CD14-positive monocyte (primary cell): ENCODE results near the gene WDR13. TPM values are rescaled to one million over a fixed set of nuclear protein-coding genes. Genes with fewer than 3 reads are reported as not detected.

Source experiments
- DNase-seq, 3 donors: peaks; one replicate each; pipeline ENCODE4 v3.0.0-alpha.2; 2011 to 2022
- H2AFZ ChIP-seq: 2 replicates; pipeline ENCODE4 v1.6.0; 2012; ENCODE audit warnings: mild to moderate bottlenecking, low read depth, low read length, inconsistent platforms; ENCODE audit not compliant: insufficient read depth, poor library complexity, severe bottlenecking
- H3K27ac ChIP-seq, 2 donors: 1 replicate in 1 of 2; 2 replicates in 1 of 2; pipeline ENCODE4 v1.5.1; 2012 to 2013; ENCODE audit warnings: low read length in 2 of 2, control low read depth in 1 of 2, inconsistent platforms in 1 of 2, low read depth in 1 of 2, mild to moderate bottlenecking in 1 of 2
- H3K27me3 ChIP-seq, 2 donors: one replicate each; pipeline versions ENCODE4 v1.6.0 to v1.6.1; 2011 to 2013; ENCODE audit warnings: low read length in 2 of 2; ENCODE audit not compliant: control insufficient read depth in 2 of 2, insufficient read depth in 2 of 2
- H3K36me3 ChIP-seq, 2 donors: replicated peaks in 1 of 2; 1 replicate in 1 of 2; 2 replicates in 1 of 2; pipeline versions ENCODE4 v1.5.1 to v1.6.1; 2012 to 2013; ENCODE audit warnings: low read length in 2 of 2, control low read depth in 1 of 2, inconsistent platforms in 1 of 2, mild to moderate bottlenecking in 1 of 2; ENCODE audit not compliant: insufficient read depth in 2 of 2, control insufficient read depth in 1 of 2
- H3K4me1 ChIP-seq, 2 donors: 1 replicate in 1 of 2; 2 replicates in 1 of 2; pipeline versions ENCODE4 v1.5.1 to v1.6.1; 2012 to 2013; ENCODE audit warnings: low read length in 2 of 2, control low read depth in 1 of 2, inconsistent platforms in 1 of 2, mild to moderate bottlenecking in 1 of 2, moderate library complexity in 1 of 2; ENCODE audit not compliant: insufficient read depth in 2 of 2, control insufficient read depth in 1 of 2
- H3K4me2 ChIP-seq: replicated peaks from 2 replicates; pipeline ENCODE3; 2012; ENCODE audit warnings: low read length, moderate library complexity, mild to moderate bottlenecking; ENCODE audit not compliant: poor library complexity, severe bottlenecking; ENCODE audit errors: extremely low read depth
- H3K4me3 ChIP-seq, 3 experiments: fragments of 200-600 bp in 1 of 3; sonication (generic) in 1 of 3; replicated peaks in 1 of 3; 1 replicate in 2 of 3; 2 replicates in 1 of 3; pipeline ENCODE4 v1.5.1; 2011 to 2013; ENCODE audit warnings: low read length in 3 of 3, mild to moderate bottlenecking in 3 of 3, control low read depth in 2 of 3, low read depth in 2 of 3, inconsistent platforms in 1 of 3, moderate library complexity in 1 of 3
- H3K79me2 ChIP-seq: 2 replicates; pipeline ENCODE4 v1.6.0; 2012; ENCODE audit warnings: mild to moderate bottlenecking, control low read depth, inconsistent platforms, low read length, moderate library complexity; ENCODE audit not compliant: insufficient read depth
- H3K9ac ChIP-seq: 2 replicates; pipeline ENCODE4 v1.6.0; 2017; ENCODE audit warnings: low read length, mild to moderate bottlenecking; ENCODE audit not compliant: insufficient read depth, poor library complexity, severe bottlenecking
- H3K9me3 ChIP-seq, 2 donors: replicated peaks in 1 of 2; 1 replicate in 1 of 2; 2 replicates in 1 of 2; pipeline versions ENCODE4 v1.5.1 to v1.6.1; 2012 to 2013; ENCODE audit warnings: low read length in 2 of 2, control low read depth in 1 of 2; ENCODE audit not compliant: control insufficient read depth in 1 of 2, insufficient read depth in 1 of 2
- H4K20me1 ChIP-seq: 2 replicates; pipeline ENCODE4 v1.6.0; 2012; ENCODE audit warnings: mild to moderate bottlenecking, low read length, control low read depth, moderate library complexity; ENCODE audit not compliant: insufficient read depth
- H3K27ac Mint-ChIP-seq, 7 donors: one replicate each; pipeline ENCODE4 v1.8.0; 2020; ENCODE audit warnings: mild to moderate bottlenecking in 7 of 7, mixed read lengths in 7 of 7, moderate library complexity in 6 of 7, inconsistent platforms in 2 of 7
- H3K27me3 Mint-ChIP-seq, 3 donors: one replicate each; pipeline ENCODE4 v1.8.0; 2021 to 2022; ENCODE audit warnings: low read depth in 3 of 3, mild to moderate bottlenecking in 3 of 3, mixed read lengths in 3 of 3, moderate library complexity in 3 of 3, inconsistent platforms in 1 of 3
- H3K36me3 Mint-ChIP-seq, 2 donors: one replicate each; pipeline ENCODE4 v1.8.0; 2020; ENCODE audit warnings: mixed read lengths in 2 of 2, inconsistent platforms in 1 of 2, mild to moderate bottlenecking in 1 of 2
- H3K4me1 Mint-ChIP-seq: one replicate; pipeline ENCODE4 v1.8.0; 2020; ENCODE audit warnings: mild to moderate bottlenecking, mixed read lengths
- H3K4me3 Mint-ChIP-seq, 2 donors: one replicate each; pipeline ENCODE4 v1.8.0; 2020; ENCODE audit warnings: mild to moderate bottlenecking in 2 of 2, mixed read lengths in 2 of 2, moderate library complexity in 1 of 2
- H3K9me3 Mint-ChIP-seq, 7 donors: one replicate each; pipeline ENCODE4 v1.8.0; 2020 to 2022; ENCODE audit warnings: mixed read lengths in 7 of 7, mild to moderate bottlenecking in 6 of 7, moderate library complexity in 6 of 7, inconsistent platforms in 2 of 7
- CTCF ChIP-seq: fragments of 200-600 bp; IDR thresholded peaks from one replicate; pipeline ENCODE4 v1.8.0; 2022; ENCODE audit warnings: antibody characterized with exemption, mild to moderate bottlenecking
- WGBS: methylation state at CpG from one replicate; pipeline ENCODE4 v1.1.5; 2013; ENCODE audit warnings: missing lambda C conversion rate; ENCODE audit not compliant: insufficient coverage; 5-methylcytosine and 5-hydroxymethylcytosine counted together
- intact Hi-C, 2 donors: fragments of 100-400 bp; cut with micrococcal nuclease; formaldehyde crosslinking; loops; one replicate each; pipeline versions ENCODE4 v1.15.0 to v1.15.1; 2023
- polyA plus RNA-seq, 3 donors: library from polyadenylated mRNA; depleted of rRNA in 1 of 3; unstranded in 2 of 3; stranded (reverse) in 1 of 3; fragments of 300-500 nt in 2 of 3; fragments of >200 nt in 1 of 3; fragmentation: Illumina TruSeq in 2 of 3; gene quantifications; 1 replicate in 2 of 3; 2 replicates in 1 of 3; pipeline ENCODE4 v1.2.3, GENCODE V29; 2012 to 2021

WDR13 gene
- polyA plus RNA-seq, 3 donors: 68.6 to 171 (median 93.3) TPM

- Histone ChIP-seq H3K4me1 (no peaks in the 10 kb centered on the region), H3K79me2 (no peaks in the 10 kb centered on the region), H3K4me2 (no peak overlapping the region), H3K4me3 (no peak overlapping the region), H3K27ac (no peak overlapping the region), H3K9ac (no peak overlapping the region), H4K20me1 (no peaks in the 10 kb centered on the region), H3K27me3 (no peaks in the 10 kb centered on the region), H2AFZ (no peak overlapping the region), H3K36me3 (no peaks in the 10 kb centered on the region), H3K9me3 (no peaks in the 10 kb centered on the region)
- Mint-ChIP-seq H3K4me1 (no peaks in the 10 kb centered on the region), H3K4me3 (no peak overlapping the region), H3K9me3 (peaks cover 0 to 3% (median 0%) of the 10 kb centered on the region in 7 donors), H3K27me3 (peaks cover 0 to 2% (median 0%) of the 10 kb centered on the region in 3 donors), H3K36me3 (no peaks in the 10 kb centered on the region), H3K27ac (no peak overlapping the region)
- no CpG with 5 or more reads among the region's 2 CpGs for WGBS
- no peak for DNase-seq
- intact Hi-C loops: no loop called here
- no peak for TF ChIP-seq CTCF
Observed at GRCh38 chrX:48584698-48585097, 12.6 kb upstream of the WDR13 start.

GRCh38 chrX:48589482-48590162, 7.7 kb upstream of the WDR13 start:
- intact Hi-C loops: no loop called here

More at GRCh38 chrX:48589482-48590162, 7.7 kb upstream of the WDR13 start:
- Mint-ChIP-seq H3K27ac (no peak overlapping the region), H3K4me1 (peaks cover 4% of the 10 kb centered on the region), H3K27me3 (peaks cover 0 to 2% (median 0%) of the 10 kb centered on the region in 3 donors), H3K4me3 (no peak overlapping the region), H3K9me3 (peaks cover 0 to 6% (median 0%) of the 10 kb centered on the region in 7 donors), H3K36me3 (no peaks in the 10 kb centered on the region)
- H2AFZ ChIP-seq: no peak overlapping the region
- DNase-seq: no peak
- H3K36me3 ChIP-seq: no peaks in the 10 kb centered on the region
- no peaks in the 10 kb centered on the region for H4K20me1 ChIP-seq
- no peak overlapping the region for H3K27ac ChIP-seq
- no peak for TF ChIP-seq CTCF
- no peaks in the 10 kb centered on the region for H3K4me1 ChIP-seq
- H3K4me2 ChIP-seq: no peak overlapping the region
- no peak overlapping the region for H3K9ac ChIP-seq
- H3K9me3 ChIP-seq: no peaks in the 10 kb centered on the region
- no peak overlapping the region for H3K4me3 ChIP-seq
- H3K27me3 ChIP-seq: no peaks in the 10 kb centered on the region
- WGBS: 80% methylated on average over 2 of the region's 13 CpGs
- no peaks in the 10 kb centered on the region for H3K79me2 ChIP-seq
